ENCODE measurements around the gene NEURL1. TPM values are rescaled to one million over a fixed set of nuclear protein-coding genes. Genes with fewer than 3 reads are reported as not detected.
A peak's percentile ranks its signal among the peaks of the same experiment; 100 is the strongest.

NEURL1 gene
- total and polyA plus RNA-seq, 4 experiments from 2014 or later: 0.76 to 0.96 (median 0.83) TPM

GRCh38 chr10:103539751-103540150 lies 46.2 kb downstream of the NEURL1 start:
- intact Hi-C loops (cut with micrococcal nuclease): loop anchor here (5.0 kb wide), 1 partner anchor 148 kb away; no protein-coding TSS in a partner anchor
- Mint-ChIP-seq H3K27me3 (peaks cover 13 to 19% of the 10 kb centered on the region in 2 donors), H3K4me1 (peaks cover 3 to 17% (median 8%) of the 10 kb centered on the region in 4 donors), H3K36me3 (no peaks in the 10 kb centered on the region), H3K9me3 (peaks cover 0 to 3% (median 0%) of the 10 kb centered on the region in 8 donors), H3K4me3 (no peak overlapping the region), H3K27ac (no peak overlapping the region)
- H3K27ac ChIP-seq (ENCODE audit: low read depth, low read length): no peak overlapping the region
- CTCF ChIA-PET (ENCODE audit: partially characterized antibody): interaction anchor here (1.0 kb wide), 1 partner anchor 40 kb away, joined by 3 read pairs; no protein-coding TSS in a partner anchor
- no peak overlapping the region for H3K4me3 ChIP-seq (ENCODE audit: low read length in 2 of 2)
- peaks cover 5% of the 10 kb centered on the region for H3K27me3 ChIP-seq (ENCODE audit: insufficient read depth, low read length)
- H3K36me3 ChIP-seq (ENCODE audit: insufficient read depth, low read length): no peaks in the 10 kb centered on the region
- no peaks in the 10 kb centered on the region for H3K9me3 ChIP-seq (ENCODE audit: control insufficient read depth in 1 of 2, low read length in 2 of 2)
- DNase-seq: no peak
- peaks cover 9% of the 10 kb centered on the region for H3K4me1 ChIP-seq (ENCODE audit: insufficient read depth, low read length)
- POLR2A ChIA-PET (ENCODE audit: partially characterized antibody): no interaction called here

DNA sequence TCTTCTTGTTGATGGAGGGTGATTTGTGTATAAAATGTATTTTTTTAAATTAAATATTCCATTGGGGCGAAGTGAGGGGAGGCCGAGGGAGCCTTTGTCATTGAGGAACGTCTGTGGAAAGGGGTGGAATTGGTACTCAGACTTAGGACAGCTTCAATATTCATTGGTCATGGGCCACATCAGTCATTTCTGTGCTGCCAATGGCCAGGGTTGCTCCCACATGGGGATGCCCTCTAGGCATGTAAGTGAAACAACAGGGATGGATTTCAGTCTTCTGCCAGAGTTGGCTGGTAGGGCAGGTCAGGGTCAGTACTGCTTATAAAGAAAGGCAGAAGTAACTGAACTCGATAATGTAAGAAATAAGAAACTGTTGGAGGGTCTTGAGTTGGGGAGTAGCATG lies 47.2 kb downstream of the NEURL1 start:
- H3K4me3 Mint-ChIP-seq: no peak overlapping the region
- intact Hi-C loops (cut with micrococcal nuclease): loop anchor here (5.0 kb wide), 1 partner anchor 147 kb away; no protein-coding TSS in a partner anchor
- CTCF ChIA-PET (ENCODE audit: partially characterized antibody): no interaction called here

GRCh38 chr10:103541616-103542015 lies 48.1 kb downstream of the NEURL1 start:
- no peaks in the 10 kb centered on the region for H3K36me3 ChIP-seq (ENCODE audit: insufficient read depth, low read length)
- H3K27me3 ChIP-seq (ENCODE audit: insufficient read depth, low read length): peaks cover 5% of the 10 kb centered on the region
- peak overlapping the region in 1 of 8 donors; percentile 45 for H3K4me3 Mint-ChIP-seq
- no peak overlapping the region for H3K4me3 ChIP-seq (ENCODE audit: low read length in 2 of 2)
- H3K36me3 Mint-ChIP-seq: no peaks in the 10 kb centered on the region
- intact Hi-C loops (cut with micrococcal nuclease): loop anchor here (1.0 to 5.0 kb wide), 2 partner anchors 124 to 146 kb away; no protein-coding TSS in a partner anchor
- ChIA-PET POLR2A (ENCODE audit: partially characterized antibody) (no interaction called here), CTCF (ENCODE audit: partially characterized antibody) (no interaction called here)
- no peak for DNase-seq
- H3K9me3 ChIP-seq (ENCODE audit: control insufficient read depth in 1 of 2, low read length in 2 of 2): no peaks in the 10 kb centered on the region
- no peak overlapping the region for H3K27ac ChIP-seq (ENCODE audit: low read depth, low read length)
- peaks cover 9% of the 10 kb centered on the region for H3K4me1 ChIP-seq (ENCODE audit: insufficient read depth, low read length)
- peaks cover 3 to 17% (median 8%) of the 10 kb centered on the region in 4 donors for H3K4me1 Mint-ChIP-seq
- peaks cover 13 to 16% of the 10 kb centered on the region in 2 donors for H3K27me3 Mint-ChIP-seq
- H3K9me3 Mint-ChIP-seq: no peaks in the 10 kb centered on the region
- no peak overlapping the region for H3K27ac Mint-ChIP-seq

More for the DNA sequence above, 47.2 kb downstream of the NEURL1 start:
- no peaks in the 10 kb centered on the region for H3K9me3 ChIP-seq (ENCODE audit: control insufficient read depth in 1 of 2, low read length in 2 of 2)
- H3K9me3 Mint-ChIP-seq: no peaks in the 10 kb centered on the region
- peaks cover 9% of the 10 kb centered on the region for H3K4me1 ChIP-seq (ENCODE audit: insufficient read depth, low read length)
- POLR2A ChIA-PET (ENCODE audit: partially characterized antibody): no interaction called here
- peak overlapping the region in 1 of 7 donors; percentile 78 for H3K27ac Mint-ChIP-seq
- H3K36me3 ChIP-seq (ENCODE audit: insufficient read depth, low read length): no peaks in the 10 kb centered on the region
- no peak overlapping the region for H3K4me3 ChIP-seq (ENCODE audit: low read length in 2 of 2)
- no peak for DNase-seq
- peaks cover 5% of the 10 kb centered on the region for H3K27me3 ChIP-seq (ENCODE audit: insufficient read depth, low read length)
- peaks cover 3 to 17% (median 8%) of the 10 kb centered on the region in 4 donors for H3K4me1 Mint-ChIP-seq
- H3K27me3 Mint-ChIP-seq: peaks cover 13 to 16% of the 10 kb centered on the region in 2 donors
- no peak overlapping the region for H3K27ac ChIP-seq (ENCODE audit: low read depth, low read length)
- no peaks in the 10 kb centered on the region for H3K36me3 Mint-ChIP-seq

DNA sequence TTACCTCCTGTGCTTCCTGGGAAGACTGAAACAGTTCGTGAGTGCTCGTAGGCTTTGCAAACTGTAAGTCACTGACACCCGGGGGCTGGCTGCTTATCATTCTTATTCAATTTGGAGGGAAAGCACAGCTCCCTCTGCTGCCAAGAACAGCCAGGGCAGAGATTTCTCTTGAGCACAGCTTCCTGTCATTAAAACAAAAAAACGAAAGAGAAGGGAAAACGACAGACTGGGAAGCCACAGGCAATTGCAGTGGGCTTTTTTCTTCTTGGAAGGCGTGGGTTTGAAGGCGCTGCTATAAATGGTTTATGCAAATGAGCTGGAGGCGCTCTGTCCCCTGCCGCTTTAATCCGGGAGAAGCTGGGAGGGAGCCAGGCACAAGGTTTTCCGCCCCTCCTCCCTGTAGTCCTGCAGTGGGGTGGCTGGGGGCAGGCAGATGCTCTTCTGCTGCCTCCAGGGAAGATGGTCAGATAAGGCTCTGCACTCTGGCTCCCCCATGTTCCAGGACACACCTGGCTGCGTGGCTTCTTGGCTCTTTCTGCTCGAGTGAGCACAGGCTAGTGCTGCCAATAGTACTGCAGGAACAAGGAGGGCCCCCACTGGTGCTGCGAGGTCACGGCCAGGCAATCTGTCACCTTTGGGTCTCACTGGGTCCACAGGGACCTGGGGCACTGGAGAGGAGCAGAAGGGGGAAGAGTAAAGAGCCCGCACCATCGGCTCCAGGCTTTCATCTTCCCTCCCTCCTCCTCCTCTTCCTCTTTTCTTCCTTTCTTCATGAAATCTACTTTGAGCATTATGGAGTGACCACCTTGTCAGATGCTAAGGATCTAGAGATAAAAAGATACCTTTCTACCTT lies 49.5 kb downstream of the NEURL1 start:
- ChIA-PET POLR2A (ENCODE audit: partially characterized antibody) (interaction anchor here (1.0 kb wide), 1 partner anchor 41 kb away, joined by 3 read pairs; no protein-coding TSS in a partner anchor), CTCF (ENCODE audit: partially characterized antibody) (interaction anchor here (0.8 to 1.0 kb wide), 4 partner anchors 13 to 57 kb away, joined by 3 to 4 read pairs (median 3); no protein-coding TSS in a partner anchor)
- Mint-ChIP-seq H3K4me1 (peaks cover 3 to 17% (median 8%) of the 10 kb centered on the region in 4 donors), H3K4me3 (peak overlapping the region; percentile 75 to 91 (median 85)), H3K9me3 (no peaks in the 10 kb centered on the region), H3K27me3 (peaks cover 10 to 11% of the 10 kb centered on the region in 2 donors), H3K27ac (peak overlapping the region in 3 of 7 donors; percentile 3 to 36 (median 25)), H3K36me3 (no peaks in the 10 kb centered on the region)
- Histone ChIP-seq H3K4me3 (ENCODE audit: low read length in 2 of 2) (peak overlapping the region in 1 of 2 donors; percentile 23), H3K9me3 (ENCODE audit: control insufficient read depth in 1 of 2, low read length in 2 of 2) (no peaks in the 10 kb centered on the region), H3K27me3 (ENCODE audit: insufficient read depth, low read length) (peaks cover 5% of the 10 kb centered on the region), H3K36me3 (ENCODE audit: insufficient read depth, low read length) (no peaks in the 10 kb centered on the region), H3K27ac (ENCODE audit: low read depth, low read length) (no peak overlapping the region), H3K4me1 (ENCODE audit: insufficient read depth, low read length) (peaks cover 9% of the 10 kb centered on the region)
- peak; percentile 16 to 51 (median 25) for DNase-seq
- intact Hi-C loops (cut with micrococcal nuclease): loop anchor here (1.0 to 5.0 kb wide), 2 partner anchors 126 to 144 kb away; no protein-coding TSS in a partner anchor

DNA sequence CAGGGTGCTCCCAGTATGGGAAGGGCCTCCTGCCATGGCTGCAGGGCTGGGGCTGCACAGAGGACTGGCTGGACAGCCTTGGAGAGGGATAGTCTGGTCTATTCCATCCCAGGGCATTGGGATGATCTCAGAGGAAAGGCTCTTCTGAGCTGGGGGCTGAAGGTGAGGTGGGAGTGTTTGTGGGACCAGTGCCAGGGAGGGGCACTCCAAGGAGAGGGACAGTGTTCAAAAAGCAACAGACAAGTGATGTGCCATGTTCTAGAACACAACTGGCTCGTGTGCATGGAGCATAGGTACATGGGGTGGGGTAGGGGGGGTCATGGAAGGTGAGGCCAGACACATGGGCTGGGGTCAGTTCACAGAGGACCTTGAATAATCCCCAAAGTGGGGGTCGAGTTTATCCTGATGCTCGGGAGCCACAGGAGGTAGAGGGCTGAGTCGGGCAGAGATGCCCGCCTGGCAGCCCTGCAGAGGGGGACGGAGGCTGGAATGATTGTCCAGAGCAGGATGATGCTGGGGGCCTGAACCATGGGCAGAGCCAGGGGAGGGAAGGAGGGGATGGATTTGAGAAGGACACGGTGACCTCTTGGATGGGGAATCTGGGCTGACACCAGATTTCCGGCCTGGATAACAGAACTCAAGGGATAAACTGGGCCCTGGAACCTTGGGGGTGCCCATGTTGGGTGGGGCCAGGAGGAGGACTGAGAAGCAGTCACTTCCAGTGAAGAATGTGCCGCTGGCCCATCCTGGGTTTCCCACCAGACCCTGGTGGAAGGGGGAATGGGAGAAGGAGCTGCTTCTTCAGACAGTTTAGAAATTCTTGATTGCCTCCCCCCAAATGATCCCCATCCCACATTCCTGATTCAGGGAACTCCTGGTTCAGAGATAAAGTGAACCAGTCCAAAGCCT lies 50.4 kb downstream of the NEURL1 start:
- Histone ChIP-seq H3K4me1 (ENCODE audit: insufficient read depth, low read length) (peaks cover 9% of the 10 kb centered on the region), H3K27ac (ENCODE audit: low read depth, low read length) (no peak overlapping the region), H3K36me3 (ENCODE audit: insufficient read depth, low read length) (no peaks in the 10 kb centered on the region), H3K4me3 (ENCODE audit: low read length in 2 of 2) (no peak overlapping the region), H3K9me3 (ENCODE audit: control insufficient read depth in 1 of 2, low read length in 2 of 2) (no peaks in the 10 kb centered on the region), H3K27me3 (ENCODE audit: insufficient read depth, low read length) (peaks cover 5% of the 10 kb centered on the region)
- H3K27ac Mint-ChIP-seq: no peak overlapping the region
- no peaks in the 10 kb centered on the region for H3K36me3 Mint-ChIP-seq
- peaks cover 10 to 11% of the 10 kb centered on the region in 2 donors for H3K27me3 Mint-ChIP-seq
- peak overlapping the region in 5 of 8 donors; percentile 35 to 91 (median 86) for H3K4me3 Mint-ChIP-seq
- no peaks in the 10 kb centered on the region for H3K9me3 Mint-ChIP-seq
- peaks cover 3 to 17% (median 8%) of the 10 kb centered on the region in 4 donors for H3K4me1 Mint-ChIP-seq
- intact Hi-C loops (cut with micrococcal nuclease): loop anchor here (5.0 kb wide), 1 partner anchor 143 kb away; no protein-coding TSS in a partner anchor
- DNase-seq: no peak
- CTCF ChIA-PET (ENCODE audit: partially characterized antibody): no interaction called here
- POLR2A ChIA-PET (ENCODE audit: partially characterized antibody): no interaction called here

- H3K36me3 Mint-ChIP-seq: no peaks in the 10 kb centered on the region
- POLR2A ChIA-PET (ENCODE audit: partially characterized antibody): no interaction called here
- Histone ChIP-seq H3K4me1 (ENCODE audit: insufficient read depth, low read length) (peaks cover 9% of the 10 kb centered on the region), H3K9me3 (ENCODE audit: control insufficient read depth in 1 of 2, low read length in 2 of 2) (no peaks in the 10 kb centered on the region), H3K4me3 (ENCODE audit: low read length in 2 of 2) (no peak overlapping the region), H3K27ac (ENCODE audit: low read depth, low read length) (no peak overlapping the region), H3K36me3 (ENCODE audit: insufficient read depth, low read length) (no peaks in the 10 kb centered on the region), H3K27me3 (ENCODE audit: insufficient read depth, low read length) (no peaks in the 10 kb centered on the region)
- H3K9me3 Mint-ChIP-seq: no peaks in the 10 kb centered on the region
- H3K27ac Mint-ChIP-seq: peak overlapping the region in 1 of 7 donors; percentile 66
- peaks cover 3 to 17% (median 8%) of the 10 kb centered on the region in 4 donors for H3K4me1 Mint-ChIP-seq
- DNase-seq: no peak
- CTCF ChIA-PET (ENCODE audit: partially characterized antibody): interaction anchor here (1.0 kb wide), 1 partner anchor 9 kb away, joined by 6 read pairs; no protein-coding TSS in a partner anchor
- intact Hi-C loops (cut with micrococcal nuclease): loop anchor here (5.0 kb wide), 1 partner anchor 143 kb away; no protein-coding TSS in a partner anchor
- no peak overlapping the region for H3K4me3 Mint-ChIP-seq
- H3K27me3 Mint-ChIP-seq: peaks cover 4 to 5% of the 10 kb centered on the region in 2 donors
Observed at GRCh38 chr10:103544657-103545310, 51.3 kb downstream of the NEURL1 start.

Measured in CD4-positive, alpha-beta memory T cell (primary cell).